IPS-NIHi7 (cell line): ENCODE results near the gene MMD.
"Not testable (repeated sequence)": the region's sequence is repeated elsewhere in the genome, so short reads cannot be mapped to it uniquely, and the experiment has no call there.

ENCODE experiments used
- DNase-seq: peaks from one replicate; pipeline ENCODE4 v3.0.0; 2012; ENCODE audit warnings: mixed read lengths; ENCODE audit errors: extremely low spot score

Gene MMD

DNA sequence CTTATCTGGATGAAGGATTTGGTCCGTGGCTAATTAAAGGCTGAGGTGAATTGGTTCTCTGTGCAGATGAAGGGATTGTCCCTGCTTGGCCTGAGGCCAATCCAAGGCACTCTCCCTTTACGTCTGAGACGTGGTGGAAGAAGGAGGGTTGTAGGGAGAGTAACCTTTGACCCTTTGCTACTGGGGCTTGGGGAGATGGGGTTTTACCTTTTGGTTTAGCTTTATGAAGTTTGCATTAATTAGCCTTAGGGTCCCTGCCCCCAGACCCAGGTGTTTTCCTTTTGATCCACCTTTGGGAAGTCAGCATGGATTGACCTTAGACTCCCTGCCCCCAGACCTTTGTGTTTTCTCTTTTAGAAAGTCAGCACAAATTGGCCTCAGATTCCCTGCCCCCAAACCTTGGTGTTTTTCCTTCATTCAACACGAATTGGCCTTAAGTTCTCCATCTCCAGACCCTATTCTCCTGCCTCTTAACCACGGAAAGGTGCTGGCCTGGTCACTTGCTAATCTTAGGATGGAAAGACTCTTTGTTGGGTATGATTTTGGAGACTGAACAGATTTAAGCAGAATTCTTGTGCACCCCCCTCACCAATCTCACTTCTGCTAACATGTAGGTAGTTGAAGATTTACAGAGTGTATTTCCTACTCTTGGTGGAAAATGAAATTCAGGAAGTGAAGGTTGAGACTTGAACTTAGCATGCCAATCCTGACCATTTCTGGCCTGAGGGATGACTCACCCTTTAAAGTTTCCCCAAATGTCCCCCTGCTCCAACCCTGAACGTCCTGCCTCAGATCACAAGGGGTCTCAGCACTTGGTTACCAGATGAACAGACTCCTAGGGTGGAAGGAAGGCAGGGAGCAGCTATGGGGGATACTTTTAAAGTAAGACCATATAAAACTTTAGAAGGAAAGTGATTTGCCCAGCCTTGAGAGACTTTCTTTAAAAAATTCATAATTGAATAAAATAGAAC lies 23.1 kb upstream of the MMD start:
- DNase-seq, result no peak

DNA sequence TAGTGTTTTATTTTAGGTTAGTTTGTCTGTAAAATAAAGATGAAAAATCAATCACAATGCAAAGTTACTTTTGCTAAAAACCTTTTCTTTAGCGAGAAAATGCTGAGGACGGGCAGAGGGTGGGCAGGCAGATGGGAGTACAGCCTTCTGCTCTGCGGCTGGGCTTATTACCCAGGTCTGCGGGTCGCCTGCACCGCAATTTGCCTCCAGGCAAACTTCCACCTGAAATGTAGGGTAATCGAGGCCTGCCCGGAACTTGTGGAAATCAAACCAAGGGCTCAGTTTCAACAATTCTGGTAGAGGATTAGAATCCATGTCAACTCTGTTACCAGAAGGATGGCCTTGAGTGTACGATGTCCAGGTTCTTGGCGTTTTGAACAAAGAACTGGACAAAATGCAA lies 22.3 kb upstream of the MMD start:
- no peak for DNase-seq

- no peak for DNase-seq
Observed at GRCh38 chr17:55442953-55443683, 21.5 kb upstream of the MMD start.

GRCh38 chr17:55442462-55442861 lies 20.8 kb upstream of the MMD start:
- no peak for DNase-seq

- no peak for DNase-seq
Observed at GRCh38 chr17:55441544-55441943, 19.9 kb upstream of the MMD start.

GRCh38 chr17:55440391-55440790 lies 18.8 kb upstream of the MMD start:
- DNase-seq, result no peak

GRCh38 chr17:55437159-55437605 lies 15.5 kb upstream of the MMD start:
- no peak for DNase-seq

GRCh38 chr17:55436224-55437158 lies 14.9 kb upstream of the MMD start:
- no peak for DNase-seq

DNA sequence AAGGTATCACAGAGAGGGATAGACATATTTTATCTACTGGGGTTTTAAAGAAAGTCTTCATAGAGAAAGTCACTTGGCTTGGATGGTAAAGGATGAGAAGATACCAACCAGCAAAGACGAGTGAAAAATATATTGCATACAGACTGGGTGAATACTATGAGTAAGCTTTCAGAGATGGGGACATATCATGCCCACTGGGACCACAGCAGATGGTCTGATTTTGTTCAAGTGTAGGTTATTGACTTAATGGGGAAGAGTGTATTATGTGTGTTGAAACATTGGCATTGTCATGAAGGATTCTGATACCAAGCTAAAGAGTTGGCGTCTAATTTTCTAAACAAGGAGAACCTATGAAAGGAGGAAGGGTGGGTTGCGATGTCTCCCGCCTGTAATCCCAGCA lies 13.8 kb upstream of the MMD start:
- DNase-seq, result no peak

DNA sequence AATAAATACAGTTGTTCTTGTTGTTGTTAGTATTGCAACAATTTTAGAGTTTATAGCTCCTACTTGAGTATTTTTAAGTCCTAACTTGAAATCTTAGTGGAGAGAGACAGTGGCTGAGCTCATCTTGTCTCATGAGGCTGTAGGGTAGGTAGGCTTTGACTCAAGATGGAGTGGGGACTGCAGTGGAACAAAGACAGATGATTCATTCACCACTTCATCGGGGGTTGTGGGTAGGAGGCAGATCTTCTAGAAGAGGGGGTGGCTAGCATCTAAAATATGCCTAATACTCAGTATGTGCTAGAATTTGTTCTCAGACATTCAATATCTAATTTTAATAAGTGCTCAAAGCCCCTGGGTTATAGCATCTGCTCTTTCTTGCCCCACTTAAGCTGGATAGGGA lies 13.1 kb upstream of the MMD start:
- no peak for DNase-seq

- no peak for DNase-seq
Observed at GRCh38 chr17:55433629-55434422, 12.2 kb upstream of the MMD start.

- no peak for DNase-seq
Observed at GRCh38 chr17:55433029-55433628, 11.5 kb upstream of the MMD start.

DNA sequence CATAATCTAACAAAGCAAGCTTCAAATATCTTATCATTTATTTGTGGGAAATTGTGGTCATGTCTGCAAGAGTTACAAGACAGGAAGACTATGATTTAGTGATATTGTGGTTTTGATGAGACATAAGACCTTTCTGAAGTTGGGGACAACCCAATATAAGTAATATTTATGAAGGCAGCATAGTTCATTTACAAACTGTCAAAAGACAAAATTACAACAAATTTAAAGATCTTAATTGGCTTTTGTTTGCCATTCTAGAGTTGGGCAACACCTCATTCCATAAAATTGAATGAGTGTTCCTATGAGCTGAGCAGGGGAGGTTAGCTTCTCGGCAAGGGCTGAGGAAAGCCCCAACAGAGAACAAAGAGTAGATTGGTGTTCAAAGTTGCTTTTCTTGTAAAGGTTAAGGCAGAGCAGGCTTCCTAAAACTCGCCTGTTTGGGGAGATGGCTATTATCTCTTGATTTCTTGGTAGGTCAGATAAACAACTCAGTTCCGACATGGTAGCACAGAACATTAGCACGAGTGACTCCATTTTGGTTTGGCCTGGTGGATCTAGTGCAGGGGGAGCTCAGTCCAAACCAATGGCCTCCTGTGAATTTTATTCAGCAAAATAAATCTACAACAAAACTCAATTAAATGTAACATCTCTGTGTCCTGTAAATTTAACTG lies 10.9 kb upstream of the MMD start:
- DNase-seq, result no peak

DNA sequence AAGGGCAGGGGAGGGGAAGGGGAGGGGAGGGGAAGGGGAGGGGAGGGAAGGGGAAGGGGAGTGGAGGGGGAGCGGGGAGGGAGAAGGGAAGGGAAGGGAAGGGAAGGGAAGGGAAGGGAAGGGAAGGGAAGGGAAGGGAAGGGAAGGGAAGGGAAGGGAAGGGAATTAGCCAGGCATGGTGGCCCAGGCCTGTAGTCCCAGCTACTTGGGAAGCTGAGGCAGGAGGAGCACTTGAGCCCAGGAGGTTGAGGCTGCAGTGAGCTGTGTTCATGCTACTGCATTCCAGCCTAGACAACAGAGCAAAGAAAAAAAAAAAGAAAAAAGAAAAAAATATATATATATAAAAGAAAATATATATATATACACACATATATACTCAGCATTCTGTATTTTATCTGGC lies 10.3 kb upstream of the MMD start:
- DNase-seq, result not testable (repeated sequence)

DNA sequence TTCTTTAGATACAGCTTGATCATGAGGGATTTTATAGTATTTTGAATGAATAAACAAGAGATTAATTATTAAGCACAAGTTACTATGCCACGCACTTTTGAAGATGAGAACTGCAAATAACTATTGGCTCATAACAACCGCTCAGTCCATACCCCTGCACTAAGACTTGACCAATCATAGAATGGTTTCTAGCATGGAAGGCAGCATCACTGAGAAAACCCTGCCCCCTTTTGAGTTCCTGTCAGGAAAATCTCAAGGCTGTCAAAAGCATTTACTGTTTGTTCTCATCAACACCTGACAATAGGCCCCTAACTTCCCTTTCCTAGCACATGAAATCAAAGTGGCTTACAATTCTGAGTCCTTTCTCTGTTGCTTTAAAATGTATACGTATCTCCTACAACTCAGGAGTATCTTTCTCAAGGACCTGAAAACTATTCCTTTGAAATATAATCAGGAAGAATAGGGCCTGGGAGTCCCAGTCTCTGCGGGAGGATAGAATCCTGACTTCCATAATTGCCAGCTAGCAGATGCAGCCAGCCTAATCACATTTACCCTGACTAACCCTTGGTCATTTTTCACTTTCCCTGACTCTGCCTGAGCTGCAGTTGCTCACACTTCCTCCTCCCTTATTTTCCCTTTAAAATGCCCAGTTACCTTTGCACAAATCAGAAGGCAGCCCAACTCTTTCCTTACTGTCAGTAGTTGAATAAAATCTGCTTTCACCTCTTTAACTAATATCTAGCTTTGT lies 9.1 kb upstream of the MMD start:
- no peak for DNase-seq

- DNase-seq, result no peak
Observed at GRCh38 chr17:55427587-55427882, 5.9 kb upstream of the MMD start.

DNA sequence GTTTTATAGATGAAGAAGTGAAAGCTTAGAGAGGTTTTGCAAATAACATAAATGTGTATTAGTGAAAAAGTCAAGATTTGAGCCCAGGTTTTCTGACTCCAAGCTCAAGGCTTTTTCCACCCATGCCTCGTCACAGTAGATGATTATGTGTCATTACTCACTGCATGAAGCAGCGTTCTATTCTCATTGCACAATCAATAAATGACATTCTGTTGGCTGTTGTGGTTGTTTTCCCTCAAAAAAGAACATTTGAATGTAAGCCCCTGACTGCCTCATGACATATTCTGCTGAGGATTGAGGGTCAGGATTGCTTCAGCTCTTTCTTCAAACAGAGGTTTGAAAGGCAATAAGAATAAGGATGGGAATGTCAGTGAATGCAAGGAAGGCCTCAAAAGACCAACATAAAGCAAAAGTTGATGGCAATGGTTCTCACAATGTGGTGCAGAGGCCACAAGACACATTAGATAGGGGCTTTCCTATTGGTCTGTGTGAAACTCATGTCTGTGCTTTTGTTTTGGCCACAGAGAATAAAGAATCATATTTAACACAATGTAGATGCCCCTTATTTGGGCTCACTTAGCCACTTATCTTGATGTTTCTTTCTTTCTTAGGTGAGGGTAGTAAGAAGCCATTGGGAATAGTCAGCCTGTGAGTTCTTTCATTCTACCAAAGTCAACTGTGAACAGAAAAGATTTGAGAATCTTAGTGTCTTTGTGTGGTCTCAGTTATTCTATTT lies 5.4 kb upstream of the MMD start:
- DNase-seq, result no peak

- DNase-seq, result no peak
Observed at GRCh38 chr17:55424893-55425540, 3.4 kb upstream of the MMD start.
